HL-60/S4 treated with phorbol 12-myristate 13-acetate at 8.2 ng/mL for 4 days and 3 days (cell line): Measurements from ENCODE around the gene HSD17B7.
"Not testable (repeated sequence)": the region's sequence is repeated elsewhere in the genome, so short reads cannot be mapped to it uniquely, and the experiment has no call there.

Experiments used
- in situ Hi-C: fragments of 300-500 bp; cut with MboI; formaldehyde crosslinking; loops from 2 replicates; pipeline ENCODE4 v1.15.0; 2022; ENCODE audit warnings: low sequenced_read_pairs

The HSD17B7 gene, protein sequence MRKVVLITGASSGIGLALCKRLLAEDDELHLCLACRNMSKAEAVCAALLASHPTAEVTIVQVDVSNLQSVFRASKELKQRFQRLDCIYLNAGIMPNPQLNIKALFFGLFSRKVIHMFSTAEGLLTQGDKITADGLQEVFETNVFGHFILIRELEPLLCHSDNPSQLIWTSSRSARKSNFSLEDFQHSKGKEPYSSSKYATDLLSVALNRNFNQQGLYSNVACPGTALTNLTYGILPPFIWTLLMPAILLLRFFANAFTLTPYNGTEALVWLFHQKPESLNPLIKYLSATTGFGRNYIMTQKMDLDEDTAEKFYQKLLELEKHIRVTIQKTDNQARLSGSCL

DNA sequence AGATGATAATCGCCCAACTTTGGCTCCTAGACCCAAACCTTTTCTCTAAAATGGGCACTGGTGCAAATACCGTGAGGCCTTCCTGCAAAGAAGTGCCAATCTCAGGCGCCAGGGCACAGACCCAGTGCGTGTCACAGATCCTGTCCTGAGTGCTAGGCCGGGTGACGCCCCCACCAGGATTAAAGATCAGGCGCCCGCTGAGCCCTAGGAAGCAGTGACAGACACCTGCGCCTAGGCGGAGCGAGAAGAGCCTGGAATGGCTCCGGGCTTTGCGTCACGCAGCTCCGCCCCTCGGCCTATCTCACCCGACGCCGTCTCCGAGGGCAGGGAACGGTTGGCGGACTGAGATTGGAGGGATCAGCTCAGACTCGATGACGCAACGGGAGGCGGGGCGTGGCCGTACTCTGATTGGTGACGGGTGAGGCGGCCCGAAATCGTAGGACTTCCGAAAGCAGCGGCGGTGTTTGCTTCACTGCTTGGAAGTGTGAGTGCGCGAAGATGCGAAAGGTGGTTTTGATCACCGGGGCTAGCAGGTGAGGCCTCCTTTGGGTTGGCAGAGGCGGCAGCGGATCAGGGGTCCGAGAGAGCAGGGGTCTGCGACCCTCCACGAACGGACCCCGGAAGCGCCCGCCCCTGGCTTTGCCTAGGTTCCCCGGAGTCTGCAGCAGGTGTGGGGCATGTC lies at the start of gene HSD17B7:
Gene HSD17B7 (plus strand): TSS at position 400 of the 682 bp plus-strand sequence. CDS start 99 bp downstream, at position 499.
- in situ Hi-C loops = not testable (repeated sequence)

DNA sequence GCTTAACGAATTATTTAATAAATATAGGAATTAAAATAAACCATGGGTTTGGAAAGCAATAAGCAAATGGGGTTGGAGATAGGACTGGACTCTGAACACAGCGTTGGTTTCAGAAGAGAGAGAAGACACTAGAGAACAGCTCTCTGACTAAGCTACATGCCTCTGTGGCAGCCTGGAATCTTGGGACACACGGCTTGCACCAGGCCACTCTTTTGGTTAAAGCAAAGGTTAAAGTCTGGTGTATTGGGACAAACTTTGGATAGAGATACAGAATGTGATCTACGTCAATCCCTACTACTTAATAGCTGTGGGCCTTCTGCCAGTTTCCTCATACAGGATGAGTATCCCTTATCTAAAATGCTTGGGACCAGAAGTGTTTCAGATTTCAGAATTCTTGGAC lies 49.7 kb upstream of the HSD17B7 start:
- in situ Hi-C loops = no loop called here

DNA sequence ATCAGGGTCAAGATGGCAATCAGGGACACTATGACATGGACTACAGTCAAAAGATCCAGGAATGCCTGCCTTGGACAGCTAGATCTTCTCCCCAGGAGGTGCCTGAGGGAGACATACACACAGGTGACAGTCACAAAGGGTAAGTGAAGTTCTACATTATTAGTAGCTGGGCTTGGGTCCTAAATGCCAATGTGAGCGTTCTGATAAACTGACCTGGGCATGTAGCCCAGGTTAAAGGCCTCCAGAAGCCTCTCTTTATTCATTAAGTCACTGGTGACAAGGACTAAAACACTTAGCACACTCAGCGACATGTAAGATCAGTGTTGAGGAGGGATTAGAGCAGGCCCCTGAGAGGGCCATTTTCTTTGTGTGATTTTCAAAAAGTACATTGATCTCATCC lies 48.9 kb upstream of the HSD17B7 start:
- in situ Hi-C loops = no loop called here

GRCh38 chr1:162746264-162746942 lies 44.1 kb upstream of the HSD17B7 start:
- in situ Hi-C loops = not testable (repeated sequence)

DNA sequence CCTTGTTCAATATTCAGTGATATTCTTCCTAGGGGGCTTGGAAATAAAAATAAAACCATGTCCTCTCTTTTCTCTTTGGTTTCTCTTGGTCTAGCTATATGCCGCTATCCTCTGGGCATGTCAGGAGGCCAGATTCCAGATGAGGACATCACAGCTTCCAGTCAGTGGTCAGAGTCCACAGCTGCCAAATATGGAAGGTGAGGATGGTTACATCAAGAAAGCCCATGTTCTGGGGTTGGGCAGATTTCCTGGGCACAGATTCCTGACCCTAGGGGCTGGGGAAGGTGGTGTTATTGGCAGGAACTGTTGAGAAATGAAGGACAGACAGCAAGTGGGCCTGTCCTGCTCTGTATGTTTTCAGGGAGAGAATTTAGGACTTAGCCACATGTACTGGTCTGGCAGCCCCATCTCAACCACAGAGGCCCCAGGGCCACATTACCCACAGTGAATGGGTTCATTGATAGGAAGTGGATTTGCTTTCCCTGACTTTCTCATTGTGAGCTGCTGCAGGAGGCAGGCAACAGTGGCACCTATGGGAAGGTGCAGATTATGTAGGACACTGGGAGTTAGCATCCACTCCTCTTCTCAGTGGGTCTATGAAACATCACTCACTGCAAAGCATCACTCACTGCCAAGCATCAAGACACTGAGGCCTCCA lies 37.4 kb upstream of the HSD17B7 start:
- in situ Hi-C loops = no loop called here

DNA sequence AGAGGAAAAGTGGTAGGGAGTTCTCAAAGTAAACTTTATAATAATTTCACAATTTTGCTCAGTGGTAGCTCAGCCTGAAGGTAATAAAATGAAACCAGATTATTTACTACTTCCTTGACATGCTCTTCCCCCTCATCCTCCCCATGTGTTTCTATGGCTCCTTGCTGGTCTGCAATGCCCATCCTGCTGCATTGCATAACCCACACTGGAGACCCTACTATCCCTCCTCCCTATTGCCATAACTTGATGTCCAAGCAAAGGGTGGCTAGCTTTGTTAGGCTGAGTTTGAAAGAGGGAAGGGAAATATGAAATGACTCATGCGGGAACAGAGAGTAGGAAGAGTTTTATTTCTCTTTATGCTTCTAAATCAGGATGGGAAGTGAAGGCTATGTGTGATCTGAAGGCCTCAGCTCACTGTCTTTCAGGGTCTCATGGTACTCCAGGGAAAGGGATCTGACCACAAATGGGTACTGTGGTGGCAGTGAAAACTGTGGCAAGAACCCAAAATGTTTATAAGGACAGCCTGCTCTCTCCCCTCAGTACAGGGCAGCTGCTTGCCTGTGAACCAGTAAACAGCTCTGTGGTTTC lies 36.4 kb upstream of the HSD17B7 start:
- in situ Hi-C loops = no loop called here

DNA sequence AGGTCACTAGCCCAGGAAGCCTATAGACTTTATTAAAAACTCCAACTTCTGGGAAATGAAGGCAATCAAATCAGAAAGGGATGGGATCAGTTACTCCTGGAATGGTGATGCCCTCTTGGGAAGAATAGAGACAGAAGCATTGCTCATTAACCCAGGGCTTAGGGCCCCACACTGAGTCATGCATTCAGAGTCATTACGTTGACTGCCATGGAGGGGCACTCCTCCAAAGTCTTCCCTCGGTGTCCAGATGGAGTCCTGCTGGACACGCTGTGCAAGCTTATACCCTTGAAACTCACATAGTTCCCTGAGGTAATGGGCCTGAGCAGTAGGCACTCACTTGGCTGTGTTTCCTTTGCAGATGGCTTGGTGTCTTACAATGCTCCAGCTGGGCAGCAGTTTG lies 35.2 kb upstream of the HSD17B7 start:
- in situ Hi-C loops = no loop called here

GRCh38 chr1:162756523-162756922 lies 34.0 kb upstream of the HSD17B7 start:
- in situ Hi-C loops = no loop called here

- in situ Hi-C loops = no loop called here
These were observed 33.0 kb upstream of the HSD17B7 start for GRCh38 chr1:162757476-162757875.

GRCh38 chr1:162765788-162766187 lies 24.7 kb upstream of the HSD17B7 start:
- in situ Hi-C loops = no loop called here

DNA sequence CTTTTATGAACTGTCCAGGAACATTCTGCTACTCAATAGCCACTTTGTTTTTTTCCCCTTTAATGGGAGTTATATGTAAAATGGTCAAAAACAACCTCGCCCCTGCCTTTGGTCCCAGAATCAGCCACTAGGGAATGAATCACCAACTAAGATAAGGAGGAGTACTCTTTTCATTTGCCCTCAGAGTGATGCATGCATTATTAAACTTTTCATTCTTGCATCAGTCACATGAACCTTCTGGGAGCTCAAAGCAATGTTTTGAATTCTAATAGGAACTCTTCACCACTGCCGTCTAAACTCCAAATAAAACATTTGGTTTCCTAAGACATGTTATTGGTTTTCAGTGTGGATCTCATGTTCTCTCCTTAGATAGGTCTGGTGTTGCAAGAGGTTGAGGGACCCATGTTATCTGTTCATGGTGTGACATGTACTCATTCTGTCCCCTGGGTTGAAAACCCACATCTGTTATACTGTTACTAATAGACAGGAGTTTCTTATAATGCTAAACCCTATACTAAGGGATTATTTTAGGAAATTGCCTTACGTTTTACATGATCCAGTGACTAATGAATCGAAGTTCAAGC lies 17.8 kb upstream of the HSD17B7 start:
- in situ Hi-C loops = no loop called here

- in situ Hi-C loops = no loop called here
These were observed 16.5 kb upstream of the HSD17B7 start for GRCh38 chr1:162774007-162774406.

GRCh38 chr1:162779043-162779442 lies 11.5 kb upstream of the HSD17B7 start:
- in situ Hi-C loops = no loop called here

- in situ Hi-C loops = no loop called here
These were observed 7.8 kb upstream of the HSD17B7 start for GRCh38 chr1:162782671-162783070.

DNA sequence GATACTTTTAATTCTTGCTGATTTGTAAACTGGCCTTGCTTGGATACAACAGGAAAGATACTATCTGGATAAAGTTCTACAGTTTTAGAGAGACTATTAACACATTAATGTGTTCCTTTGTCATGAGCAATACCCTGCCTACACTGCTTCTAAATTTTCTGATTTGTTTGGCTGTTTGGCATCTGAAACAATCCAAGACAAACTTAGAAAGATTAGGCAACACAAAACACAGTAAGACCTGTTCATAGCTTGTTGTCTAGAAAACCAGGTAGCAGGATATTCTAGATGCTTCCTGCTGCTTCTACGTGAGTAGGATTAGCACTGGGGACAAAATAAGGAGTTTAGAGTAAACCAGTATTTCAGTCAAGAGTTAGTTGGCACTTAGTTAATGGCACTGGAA lies 5.6 kb upstream of the HSD17B7 start:
- in situ Hi-C loops = not testable (repeated sequence)

- in situ Hi-C loops = not testable (repeated sequence)
These were observed 1.7 kb upstream of the HSD17B7 start for GRCh38 chr1:162788783-162789182.

- in situ Hi-C loops = not testable (repeated sequence)
These were observed 469 bp downstream of the HSD17B7 start for GRCh38 chr1:162790985-162791357.

- in situ Hi-C loops = not testable (repeated sequence)
These were observed 3.8 kb downstream of the HSD17B7 start for GRCh38 chr1:162794284-162794683.

DNA sequence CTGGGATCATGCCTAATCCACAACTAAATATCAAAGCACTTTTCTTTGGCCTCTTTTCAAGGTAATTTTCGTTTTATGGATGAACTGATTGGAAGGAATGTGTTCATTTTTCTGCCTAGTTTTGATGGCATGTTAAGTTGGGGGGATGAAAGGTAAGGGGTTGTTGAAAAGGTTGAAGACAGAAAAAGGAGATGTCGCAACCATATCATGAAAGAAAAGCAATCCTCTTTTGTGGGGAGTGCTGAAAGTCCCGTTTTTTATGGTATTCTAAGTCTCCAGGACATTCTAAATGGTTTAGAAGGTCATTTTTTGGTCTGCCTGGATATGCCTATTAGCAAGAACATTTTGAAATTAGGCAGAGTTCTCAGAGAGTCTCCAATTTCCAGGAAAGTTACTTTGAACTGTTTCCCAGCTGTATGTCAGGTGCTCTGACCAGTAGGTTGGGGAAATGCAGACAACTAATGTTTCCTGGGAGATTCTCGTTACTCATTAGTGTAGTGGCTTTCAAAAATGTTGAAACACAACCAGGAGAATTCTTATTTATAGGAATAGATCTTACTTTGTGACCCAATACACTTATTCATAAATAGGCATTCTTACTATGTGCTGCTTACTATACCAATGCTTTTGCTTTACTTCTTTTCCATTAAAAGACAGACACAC lies 6.2 kb downstream of the HSD17B7 start:
- in situ Hi-C loops = not testable (repeated sequence)
